Cardiac fibroblast (primary cell): ENCODE results near the gene BRD3.

Source experiments
- DNase-seq, 2 donors: peaks; one replicate each; pipeline versions ENCODE4 v3.0.0 to v3.0.0-alpha.2; 2010; ENCODE audit warnings: low read depth in 2 of 2
- H3K4me3 ChIP-seq, 2 donors: replicated peaks in 1 of 2; 1 replicate in 1 of 2; 2 replicates in 1 of 2; pipeline ENCODE4 v1.5.1; 2011; ENCODE audit warnings: low read depth in 2 of 2, low read length in 2 of 2, mild to moderate bottlenecking in 2 of 2, moderate library complexity in 1 of 2
- TF ChIP-seq, protein P1 (sequence below): IDR thresholded peaks from one replicate; pipeline ENCODE4 v1.5.1; 2011; ENCODE audit warnings: low read depth, mild to moderate bottlenecking, low read length, inconsistent platforms

Gene BRD3

DNA sequence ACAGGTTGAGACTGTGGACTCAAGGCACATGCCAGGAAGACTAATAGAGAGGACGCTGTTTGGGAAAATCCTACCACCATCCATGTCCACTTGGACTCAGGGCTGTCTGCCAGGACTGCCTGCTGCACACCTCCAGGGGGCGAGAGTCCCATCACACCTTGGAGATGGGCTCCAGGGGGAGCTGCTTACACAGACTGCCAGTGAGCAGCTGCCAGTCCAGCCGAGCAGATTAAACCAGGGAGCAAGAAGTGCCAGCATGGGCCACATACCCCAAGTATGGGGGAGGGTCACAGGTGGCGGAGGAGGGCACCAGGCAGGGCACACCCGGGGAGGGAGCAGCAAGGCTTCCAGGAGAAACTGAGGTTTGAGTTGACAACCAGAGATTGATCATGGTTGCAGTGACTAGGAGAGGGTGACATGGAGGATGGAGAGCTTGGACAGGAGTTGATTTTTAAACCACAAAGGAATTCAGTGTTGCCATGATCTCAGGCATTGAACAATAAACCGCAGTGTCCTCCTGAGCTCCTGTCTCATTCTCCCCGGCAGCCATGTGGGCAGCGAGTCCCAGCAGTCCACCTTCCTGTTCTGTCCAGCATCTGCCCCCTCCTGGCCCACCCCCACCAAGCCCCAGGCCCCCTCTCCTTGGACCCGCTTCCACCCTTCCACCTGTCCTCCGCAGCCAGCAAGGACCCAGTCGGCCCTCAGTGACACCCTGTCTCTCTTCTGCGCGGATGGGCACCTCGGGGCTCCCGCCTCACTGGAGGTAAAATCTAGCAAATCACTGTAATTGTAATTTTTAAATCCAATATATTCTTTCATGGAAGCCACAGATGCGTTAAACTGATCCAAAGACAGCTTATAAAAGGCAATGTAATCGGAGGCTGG is 72.6 kb downstream of the BRD3 start:
- no peak overlapping the region for H3K4me3 ChIP-seq
- no peak for DNase-seq
- TF ChIP-seq, protein P1, sequence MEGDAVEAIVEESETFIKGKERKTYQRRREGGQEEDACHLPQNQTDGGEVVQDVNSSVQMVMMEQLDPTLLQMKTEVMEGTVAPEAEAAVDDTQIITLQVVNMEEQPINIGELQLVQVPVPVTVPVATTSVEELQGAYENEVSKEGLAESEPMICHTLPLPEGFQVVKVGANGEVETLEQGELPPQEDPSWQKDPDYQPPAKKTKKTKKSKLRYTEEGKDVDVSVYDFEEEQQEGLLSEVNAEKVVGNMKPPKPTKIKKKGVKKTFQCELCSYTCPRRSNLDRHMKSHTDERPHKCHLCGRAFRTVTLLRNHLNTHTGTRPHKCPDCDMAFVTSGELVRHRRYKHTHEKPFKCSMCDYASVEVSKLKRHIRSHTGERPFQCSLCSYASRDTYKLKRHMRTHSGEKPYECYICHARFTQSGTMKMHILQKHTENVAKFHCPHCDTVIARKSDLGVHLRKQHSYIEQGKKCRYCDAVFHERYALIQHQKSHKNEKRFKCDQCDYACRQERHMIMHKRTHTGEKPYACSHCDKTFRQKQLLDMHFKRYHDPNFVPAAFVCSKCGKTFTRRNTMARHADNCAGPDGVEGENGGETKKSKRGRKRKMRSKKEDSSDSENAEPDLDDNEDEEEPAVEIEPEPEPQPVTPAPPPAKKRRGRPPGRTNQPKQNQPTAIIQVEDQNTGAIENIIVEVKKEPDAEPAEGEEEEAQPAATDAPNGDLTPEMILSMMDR: peak; percentile 28

DNA sequence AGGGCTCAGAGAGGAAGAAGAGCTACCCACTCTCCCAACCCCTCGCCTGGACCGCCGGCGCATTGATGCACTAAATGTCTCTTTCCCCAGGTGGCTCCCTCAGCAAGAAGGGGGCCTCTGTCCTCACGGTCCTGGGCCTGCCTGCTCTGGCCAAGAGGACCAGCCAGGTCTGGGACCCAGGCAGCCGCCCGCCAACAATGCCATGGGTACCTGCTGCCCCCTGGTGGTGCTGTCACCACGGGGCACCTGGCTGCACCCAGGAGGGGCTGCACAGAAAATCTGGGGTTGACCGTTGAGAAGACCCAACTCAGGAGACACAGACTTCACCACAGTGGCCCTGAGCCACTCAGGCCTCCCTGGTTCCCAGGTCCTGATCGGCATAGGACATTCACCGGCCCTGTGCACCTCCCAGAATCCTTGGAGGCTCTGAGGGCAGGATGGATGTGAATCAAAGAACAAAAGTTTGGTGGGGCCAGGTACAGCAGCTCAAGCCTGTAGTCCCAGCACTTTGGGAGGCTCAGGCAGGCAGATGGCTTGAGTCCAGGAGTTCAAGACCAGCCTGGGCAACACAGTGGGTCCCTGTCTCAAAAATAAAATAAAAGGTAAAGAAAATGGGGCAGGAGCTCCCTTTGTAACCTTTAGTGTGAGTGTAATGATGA is 73.3 kb downstream of the BRD3 start:
- peak; percentile 70 to 74 for DNase-seq
- no peak overlapping the region for H3K4me3 ChIP-seq
- TF ChIP-seq, protein P1: peak; percentile 99

DNA sequence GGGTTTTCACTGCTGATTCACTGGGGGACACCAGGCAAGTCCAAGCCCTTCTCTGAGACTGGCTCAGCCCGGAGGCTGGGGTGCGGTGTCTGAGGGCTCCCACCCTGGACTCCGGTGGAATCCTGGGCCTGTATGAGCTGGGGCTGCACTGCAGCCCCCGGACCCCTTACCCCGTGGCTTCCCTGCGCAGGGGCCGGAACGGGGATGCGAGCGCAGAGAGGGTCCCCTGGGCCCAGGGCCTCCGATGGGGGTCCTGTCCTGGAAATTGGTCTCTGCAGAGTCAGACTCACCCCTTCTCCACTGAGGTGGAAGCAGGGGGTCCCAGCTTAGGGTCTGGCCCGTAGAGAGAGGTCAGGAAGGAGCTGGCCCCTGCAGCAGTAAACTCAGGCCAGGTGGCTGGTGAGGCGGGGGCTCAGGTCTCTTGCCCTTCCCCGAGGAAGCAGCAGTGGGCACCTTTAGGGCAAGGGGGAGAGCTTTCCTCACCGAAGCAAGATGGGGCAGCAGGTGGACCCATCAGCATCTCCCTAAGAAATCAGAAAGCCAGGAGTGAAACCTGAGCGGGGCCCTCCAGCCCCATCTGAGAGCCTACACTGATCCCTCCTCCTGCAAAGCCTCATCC is 74.1 kb downstream of the BRD3 start:
- TF ChIP-seq, protein P1: no peak
- H3K4me3 ChIP-seq: peak overlapping the region; percentile 75
- no peak for DNase-seq

DNA sequence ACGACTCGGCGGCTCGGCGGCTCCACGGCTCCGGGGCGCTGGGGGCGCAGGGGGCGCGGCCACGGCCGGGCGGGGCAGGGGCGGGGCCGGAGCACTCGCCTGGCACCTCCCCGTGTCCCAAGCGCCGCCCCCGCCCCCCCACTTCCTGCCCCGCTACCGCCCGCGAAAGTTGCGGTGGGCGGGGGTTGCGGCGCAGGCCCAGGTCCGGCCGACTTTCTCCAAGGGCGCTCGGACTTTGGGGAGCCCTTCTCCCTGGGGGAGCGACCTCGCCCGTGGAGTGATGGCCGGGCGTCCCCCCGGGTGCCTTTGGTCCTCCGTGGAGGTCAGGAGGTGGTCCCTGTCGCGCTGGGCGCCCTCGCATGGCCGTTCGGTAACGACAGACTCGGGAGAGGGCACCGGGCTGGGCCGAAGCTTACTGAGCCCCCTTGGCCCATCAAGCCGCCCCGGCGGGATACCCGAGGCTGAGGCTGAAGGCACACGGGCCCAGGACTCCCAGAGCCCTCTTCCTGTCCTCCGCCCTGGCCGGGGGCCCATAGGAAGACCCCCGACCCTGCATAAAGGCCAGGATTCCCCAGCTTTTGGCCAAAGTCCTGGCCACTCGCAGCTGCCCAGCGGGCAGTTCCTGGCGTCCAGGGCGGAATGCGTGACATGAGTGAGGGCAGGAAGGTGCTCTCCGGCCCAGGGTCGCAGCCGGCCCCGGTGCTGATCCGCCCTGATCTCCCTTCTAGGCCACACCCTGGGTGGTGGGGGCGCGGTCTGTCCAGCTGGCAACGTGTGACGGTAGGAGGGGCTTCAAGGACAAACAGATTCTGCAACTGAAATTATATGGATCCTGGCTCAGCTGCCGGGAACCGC is 74.8 kb downstream of the BRD3 start:
- TF ChIP-seq, protein P1: peak; percentile 40
- DNase-seq: peak; percentile 90 to 92
- peak overlapping the region; percentile 75 for H3K4me3 ChIP-seq

DNA sequence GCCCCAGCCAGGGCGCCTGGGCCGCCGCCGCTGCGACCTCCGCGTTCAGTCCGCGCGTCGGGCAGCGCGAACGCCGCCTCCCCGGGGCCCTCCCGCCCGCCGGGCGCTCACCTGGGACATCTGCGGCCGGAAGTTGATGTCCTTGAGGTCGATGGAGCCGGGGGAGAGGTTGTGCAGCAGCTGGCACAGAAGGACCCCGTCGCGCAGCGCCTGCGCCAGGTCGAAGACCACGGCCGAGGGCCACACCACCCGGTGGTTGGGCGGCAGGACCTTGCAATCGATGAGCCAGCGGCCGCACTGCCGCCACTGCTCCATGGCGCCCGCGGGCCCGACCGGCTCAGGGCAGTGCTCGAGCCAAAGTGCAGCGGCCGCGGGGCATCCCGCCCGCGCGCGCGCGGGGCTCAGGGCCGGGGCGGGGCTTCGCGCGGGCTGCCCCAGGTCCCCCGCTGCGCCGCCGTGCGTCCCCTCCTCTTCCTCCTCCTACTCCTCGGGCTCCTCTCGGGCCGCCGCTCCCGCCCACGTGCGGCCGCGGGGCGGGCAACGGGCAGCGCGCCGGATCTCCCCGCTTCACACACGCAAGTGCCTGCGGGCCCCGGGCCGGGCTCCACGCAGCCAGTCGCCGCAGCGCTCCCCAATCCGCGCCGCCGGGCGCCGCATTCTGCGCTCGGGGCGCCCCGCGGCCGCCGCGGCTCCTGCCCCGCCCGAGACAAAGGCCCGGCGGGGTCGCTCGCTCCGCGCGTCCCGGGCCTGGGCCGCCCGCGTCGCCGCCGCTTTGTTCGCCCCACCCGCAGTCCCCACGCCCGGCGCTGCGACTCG is 75.7 kb downstream of the BRD3 start, which contains the start of gene VAV2:
Gene VAV2 (minus strand): TSS at position 361 of the 816 bp plus-strand sequence. CDS start 46 bp downstream, at position 315.
- H3K4me3 ChIP-seq: peak within 1 kb of the TSS; percentile 75
- TF ChIP-seq, protein P1: no peak

More for the DNA sequence above, 75.7 kb downstream of the BRD3 start, which contains the start of gene VAV2:
- DNase-seq: peak; percentile 42 to 69
